ENCODE data around the gene VEPH1.
"Not testable (repeated sequence)": the region's sequence is repeated elsewhere in the genome, so short reads cannot be mapped to it uniquely, and the experiment has no call there.

The VEPH1 gene

GRCh38 chr3:157379525-157380140 lies 123.6 kb downstream of the VEPH1 start:
- DNase-seq, result no peak

- DNase-seq, result no peak
Observed at GRCh38 chr3:157376603-157377300, 126.5 kb downstream of the VEPH1 start.

GRCh38 chr3:157375342-157375986 lies 127.8 kb downstream of the VEPH1 start:
- no peak for DNase-seq

GRCh38 chr3:157374933-157375332 lies 128.3 kb downstream of the VEPH1 start:
- DNase-seq, result no peak

- no peak for DNase-seq
Observed at GRCh38 chr3:157373783-157374182, 129.4 kb downstream of the VEPH1 start.

- no peak for DNase-seq
Observed at GRCh38 chr3:157370867-157371266, 132.3 kb downstream of the VEPH1 start.

DNA sequence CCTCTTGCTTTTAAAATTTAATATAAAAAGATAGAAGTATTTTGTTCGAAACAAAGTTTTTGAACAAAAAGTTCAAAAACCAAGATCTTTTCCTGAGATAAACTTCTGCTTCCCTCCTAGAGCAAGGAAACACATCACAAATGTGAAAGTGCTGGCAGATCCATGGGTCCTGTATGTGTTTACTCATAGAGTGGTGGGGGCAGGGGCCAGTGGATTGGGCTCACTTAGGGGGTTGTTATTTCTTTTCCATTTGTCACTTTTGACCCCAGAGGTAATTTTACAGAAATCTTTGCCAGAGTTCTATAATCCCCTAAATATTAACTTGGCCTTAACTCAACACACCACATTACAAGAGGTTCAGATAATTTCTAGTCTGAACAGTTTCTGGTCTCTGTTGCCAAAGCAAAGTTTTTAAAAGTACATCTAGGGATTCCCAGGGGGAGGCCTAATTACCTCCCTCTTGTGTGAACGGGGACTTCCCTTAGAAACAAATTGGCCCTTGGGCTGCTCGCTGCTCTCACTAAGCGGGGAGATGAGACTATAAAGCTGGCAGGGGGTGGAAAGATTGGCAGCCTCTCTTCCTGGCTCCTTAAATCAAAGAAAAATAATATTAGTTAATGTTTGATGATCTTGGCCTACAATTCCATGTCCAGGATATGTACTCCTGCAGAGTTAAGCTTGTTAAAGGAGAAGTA lies 133.3 kb downstream of the VEPH1 start:
- DNase-seq, result no peak

DNA sequence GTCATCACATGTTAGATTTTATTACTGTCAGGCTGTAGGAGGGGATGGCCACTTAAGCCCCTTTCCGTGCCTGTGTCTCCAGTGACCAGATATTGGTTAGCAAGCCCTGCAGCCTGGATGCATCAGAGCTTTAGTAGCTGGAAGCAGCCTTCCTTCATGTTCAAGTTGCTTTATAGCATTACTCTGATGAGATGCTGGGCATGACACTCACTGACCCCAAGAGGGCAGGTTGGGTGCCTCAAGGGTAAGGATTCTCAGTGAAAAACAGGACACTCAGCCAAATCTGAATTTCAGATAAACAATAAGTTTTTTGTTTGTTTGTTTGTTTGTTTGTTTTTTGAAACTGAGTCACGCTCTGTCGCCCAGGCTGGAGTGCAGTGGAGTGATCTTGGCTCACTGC lies 135.0 kb downstream of the VEPH1 start:
- DNase-seq, result no peak

- no peak for DNase-seq
Observed at GRCh38 chr3:157363393-157363792, 139.8 kb downstream of the VEPH1 start.

DNA sequence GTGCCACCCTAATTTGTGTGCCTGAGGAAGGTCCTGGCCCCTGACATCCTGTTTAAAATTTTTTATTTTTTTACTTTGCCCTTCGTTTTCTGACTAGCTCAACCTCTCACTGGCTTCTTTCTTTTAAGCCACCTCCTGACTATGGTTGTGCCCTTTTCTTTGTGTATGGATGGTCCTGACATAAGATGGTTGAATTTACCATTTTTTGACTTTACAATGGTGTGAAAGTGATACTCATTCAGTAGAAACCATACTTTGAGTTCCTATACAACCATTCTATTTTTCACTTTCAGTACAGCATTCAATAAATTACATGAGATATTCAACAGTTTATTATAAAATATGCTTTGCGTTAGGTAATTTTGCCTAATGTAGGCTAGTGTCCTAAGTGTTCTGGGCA lies 140.9 kb downstream of the VEPH1 start:
- no peak for DNase-seq

DNA sequence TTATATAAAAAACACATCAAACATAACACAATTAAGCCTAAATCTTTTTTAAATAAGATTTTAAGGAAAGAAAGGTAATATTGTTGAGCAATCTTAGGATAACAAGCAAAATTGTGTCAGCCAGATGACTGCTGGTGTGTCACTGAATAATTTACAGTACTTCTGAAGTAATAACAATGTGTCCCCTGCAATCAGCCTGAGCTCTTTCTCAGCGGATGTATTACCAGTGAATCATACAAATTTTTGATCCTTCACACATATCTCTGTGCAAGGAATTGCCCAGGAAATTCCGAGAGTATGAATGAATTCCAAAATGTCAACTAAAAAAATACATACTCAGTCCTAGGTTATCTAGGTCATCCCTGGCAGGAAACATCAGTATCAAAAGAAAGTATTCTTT lies 143.2 kb downstream of the VEPH1 start:
- DNase-seq, result no peak

- DNase-seq, result no peak
Observed at GRCh38 chr3:157356541-157356940, 146.7 kb downstream of the VEPH1 start.

DNA sequence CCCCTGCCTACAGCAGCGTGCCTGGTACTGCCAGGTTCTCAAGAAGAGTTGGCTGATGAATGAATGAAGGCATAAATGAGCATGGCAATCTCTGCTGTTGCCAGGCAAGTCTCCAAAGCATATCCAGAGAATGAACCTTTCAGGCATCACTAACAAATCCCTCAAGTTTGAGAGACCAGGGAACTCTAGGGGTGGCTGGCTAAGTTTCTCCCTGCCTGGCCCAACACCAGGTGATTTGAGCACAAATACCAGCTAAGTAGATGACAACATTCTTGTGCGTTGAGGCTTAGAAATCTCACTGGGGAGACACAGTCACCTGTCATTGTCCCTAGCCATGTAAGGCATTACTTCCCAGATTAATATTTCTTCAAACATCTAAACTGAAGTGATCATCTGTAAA lies 147.9 kb downstream of the VEPH1 start:
- DNase-seq, result no peak

GRCh38 chr3:157354722-157355121 lies 148.5 kb downstream of the VEPH1 start:
- DNase-seq, result no peak

DNA sequence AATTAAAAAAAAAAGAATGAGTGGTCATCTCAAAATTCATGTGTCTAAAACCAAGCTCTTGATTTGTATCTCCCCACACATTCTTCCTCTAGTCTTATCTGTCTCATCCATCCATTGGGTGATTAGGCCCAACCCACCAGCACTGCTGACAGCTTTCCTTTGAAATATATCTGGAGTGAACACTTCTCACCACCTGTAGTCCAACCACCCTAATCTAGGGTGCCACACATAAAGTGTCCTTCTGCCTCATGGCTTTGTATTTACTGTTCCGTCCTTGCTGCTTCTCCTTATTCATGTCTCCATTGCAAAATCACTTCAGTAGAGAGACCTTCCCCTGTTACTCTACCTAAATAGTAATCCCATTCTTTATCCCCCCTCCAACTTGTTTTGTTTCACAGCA lies 149.0 kb downstream of the VEPH1 start:
- DNase-seq, result no peak

DNA sequence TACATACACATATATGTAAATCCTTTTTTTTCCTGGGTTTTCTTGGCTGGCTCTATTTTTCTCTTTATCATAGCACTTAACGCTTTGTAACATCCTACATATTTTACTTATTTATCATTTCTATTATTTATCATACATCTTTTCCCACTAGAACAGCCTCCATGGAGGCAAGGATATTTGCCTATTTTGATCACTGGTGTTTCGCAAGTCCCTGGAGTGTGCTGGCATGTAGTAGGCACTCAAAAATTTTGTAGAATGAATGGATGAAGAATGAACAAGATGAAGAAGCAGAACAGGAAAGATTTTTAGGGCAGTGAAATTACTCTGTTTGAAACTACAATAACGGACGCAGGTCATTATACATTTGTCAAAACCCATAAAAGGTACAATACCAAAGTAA lies 149.6 kb downstream of the VEPH1 start:
- no peak for DNase-seq

GRCh38 chr3:157351981-157352380 lies 151.2 kb downstream of the VEPH1 start:
- DNase-seq, result no peak

DNA sequence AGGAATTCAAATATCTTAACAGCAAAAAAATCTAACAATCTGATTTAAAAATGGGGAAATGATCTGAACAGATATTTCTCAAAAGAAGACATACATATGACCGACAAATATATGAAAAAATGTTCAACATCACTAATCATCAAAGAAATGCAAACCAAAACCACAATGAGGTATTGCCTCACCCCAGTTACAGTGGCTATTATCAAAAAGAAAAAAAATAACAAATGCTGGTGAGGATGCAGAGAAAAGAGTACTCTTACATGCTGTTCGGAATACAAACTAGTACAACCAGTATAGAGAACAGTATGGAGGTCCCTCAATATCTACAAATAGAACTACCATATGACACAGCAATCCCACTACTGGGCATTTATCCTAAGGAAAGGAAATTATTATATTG lies 152.6 kb downstream of the VEPH1 start:
- not testable (repeated sequence) for DNase-seq

- not testable (repeated sequence) for DNase-seq
Observed at GRCh38 chr3:157348304-157349075, 154.7 kb downstream of the VEPH1 start.

- DNase-seq, result no peak
Observed at GRCh38 chr3:157347577-157348303, 155.5 kb downstream of the VEPH1 start.

DNA sequence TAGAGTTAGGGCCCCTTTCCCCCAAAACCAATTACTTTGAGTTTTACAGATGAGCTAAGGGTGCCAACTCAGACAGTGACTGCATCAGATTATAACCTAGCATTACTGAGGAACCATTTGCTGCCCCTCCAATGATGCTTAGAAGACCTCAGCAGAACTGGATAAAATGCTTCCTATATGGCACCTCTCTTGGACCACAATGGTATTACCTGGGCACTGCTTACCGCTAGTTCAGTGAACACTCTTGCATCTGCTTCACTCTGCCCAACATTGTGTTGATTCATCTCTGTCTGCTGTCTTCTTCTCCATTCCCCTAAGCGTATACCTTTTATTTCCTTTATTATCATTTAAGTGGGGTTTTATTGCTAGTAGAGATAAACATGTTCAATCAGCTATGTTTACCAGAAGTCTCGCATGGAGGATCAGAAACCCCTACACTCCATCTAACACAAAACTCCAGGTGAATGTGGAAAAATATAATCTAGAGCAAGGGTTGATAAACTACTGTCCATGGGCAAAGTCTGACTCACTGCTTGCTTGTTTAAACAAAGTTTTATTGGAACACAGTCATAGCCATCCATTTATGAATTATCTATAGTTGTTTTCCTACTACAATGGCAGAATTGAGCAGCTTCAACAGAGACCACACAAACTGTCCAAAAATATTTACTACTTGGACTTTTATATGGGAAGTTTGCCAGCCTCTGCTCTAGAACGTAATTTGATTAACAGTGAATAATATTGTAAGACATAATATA lies 166.8 kb downstream of the VEPH1 start:
- no peak for DNase-seq

Data from stimulated activated CD4-positive, alpha-beta T cell treated with anti-CD3 and anti-CD28 coated beads, Interleukin-15, amount 100 ng/mL, for 24 hours (primary cell).